K562 (cell line): ENCODE data around the gene ZNF609. TPM values are rescaled to one million over a fixed set of nuclear protein-coding genes. Genes with fewer than 3 reads are reported as not detected.
A peak's percentile ranks its signal among the peaks of the same experiment; 100 is the strongest.

ENCODE experiments used
- BRD9 ChIP-seq: fragments of 450-650 bp; IDR thresholded peaks from 2 replicates; pipeline ENCODE4 v1.6.1; 2018; ENCODE audit warnings: low read depth; ENCODE audit not compliant: partially characterized antibody
- CBX5 ChIP-seq: IDR thresholded peaks from 2 replicates; pipeline ENCODE4 v1.6.1; 2014; ENCODE audit warnings: low read depth, borderline replicate concordance
- CGGBP1 ChIP-seq: fragments of 250-450 bp; sonication (Bioruptor Pico); IDR thresholded peaks from 2 replicates; pipeline ENCODE4 v1.9.0; 2021; ENCODE audit warnings: mild to moderate bottlenecking
- CREB3 ChIP-seq: fragments of 450-650 bp; conservative IDR thresholded peaks from 2 replicates; pipeline ENCODE4 v1.6.1; 2016; ENCODE audit warnings: missing genetic modification characterization, low read depth, mild to moderate bottlenecking, missing compliant biosample characterization, moderate library complexity
- CREB3L1 ChIP-seq: fragments of 450-650 bp; IDR thresholded peaks from 2 replicates; pipeline ENCODE4 v1.6.1; 2014; ENCODE audit warnings: low read depth, mild to moderate bottlenecking, moderate library complexity, borderline replicate concordance
- E2F8 ChIP-seq: fragments of 450-650 bp; IDR thresholded peaks from 2 replicates; pipeline ENCODE4 v1.7.1; 2018; ENCODE audit warnings: mild to moderate bottlenecking, low read depth; ENCODE audit not compliant: partially characterized antibody
- MCM7 ChIP-seq, 2 experiments: fragments of 450-650 bp; IDR thresholded peaks; 2 replicates each; pipeline ENCODE4 v1.6.1; 2016 to 2018
- MTF1 ChIP-seq: fragments of 250-450 bp; sonication (Bioruptor Pico); IDR thresholded peaks from 2 replicates; pipeline ENCODE4 v1.9.0; 2021; ENCODE audit warnings: moderate library complexity, mild to moderate bottlenecking, inconsistent platforms, borderline replicate concordance
- NKRF ChIP-seq: fragments of 450-650 bp; IDR thresholded peaks from 2 replicates; pipeline ENCODE4 v1.6.1; 2016; ENCODE audit warnings: borderline replicate concordance
- PBX2 ChIP-seq, 2 experiments: IDR thresholded peaks in 1 of 2; conservative IDR thresholded peaks in 1 of 2; 2 replicates each; pipeline ENCODE4 v1.6.1; 2016; ENCODE audit warnings: low read depth in 2 of 2, mild to moderate bottlenecking in 1 of 2, missing compliant biosample characterization in 1 of 2, missing genetic modification characterization in 1 of 2, moderate library complexity in 1 of 2
- SIN3A ChIP-seq, 2 experiments: fragments of 150-350 bp in 1 of 2; IDR thresholded peaks; 2 replicates each; pipeline ENCODE4 v1.6.1; 2011 to 2016; ENCODE audit warnings: borderline replicate concordance in 2 of 2, low read depth in 2 of 2, low read length in 2 of 2, mild to moderate bottlenecking in 2 of 2, moderate library complexity in 2 of 2; ENCODE audit not compliant: control insufficient read depth in 1 of 2
- SMAD1 ChIP-seq: fragments of 150-350 bp; IDR thresholded peaks from 2 replicates; pipeline ENCODE4 v1.6.1; 2014; ENCODE audit warnings: low read length, low read depth; ENCODE audit not compliant: partially characterized antibody
- ZC3H8 ChIP-seq: fragments of 450-650 bp; IDR thresholded peaks from 2 replicates; pipeline ENCODE4 v1.6.1; 2017
- ZNF124 ChIP-seq: sonication (generic); formaldehyde crosslinking; IDR thresholded peaks from 2 replicates; pipeline ENCODE4 v1.8.1; 2022; ENCODE audit warnings: missing genetic modification reagents
- ZNF134 ChIP-seq: fragments of 250-450 bp; sonication (Bioruptor Pico); conservative IDR thresholded peaks from 2 replicates; pipeline ENCODE4 v1.4.0; 2020
- ZNF174 ChIP-seq: fragments of 250-450 bp; sonication (Bioruptor Pico); IDR thresholded peaks from 2 replicates; pipeline ENCODE4 v1.4.0; 2020; ENCODE audit warnings: mild to moderate bottlenecking
- ZZZ3 ChIP-seq: fragments of 450-650 bp; IDR thresholded peaks from 2 replicates; pipeline ENCODE4 v1.6.1; 2016; ENCODE audit warnings: antibody characterized with exemption, mild to moderate bottlenecking, moderate library complexity
- polyA plus RNA-seq, 8 experiments: library from polyadenylated mRNA; depleted of rRNA in 4 of 8; stranded (reverse) in 5 of 8; unstranded in 3 of 8; fragments of >200 nt; fragmentation: Nextera tagmentation in 2 of 8; fragmentation: Illumina TruSeq in 1 of 8; extraction: Ambion mirVana in 2 of 8; extraction: Trizol in 1 of 8; gene quantifications; 2 replicates each; pipeline versions ENCODE4 v1.2.1 to v1.2.3, GENCODE V29; 2011 to 2014; ENCODE audit warnings: inconsistent platforms in 1 of 8, missing spikeins in 1 of 8
- total RNA-seq, 7 experiments: library from RNA; depleted of rRNA in 6 of 7; stranded (reverse); fragments of >200 nt in 6 of 7; fragmentation: Illumina TruSeq in 2 of 7; extraction: Trizol in 2 of 7; gene quantifications; 2 replicates each; pipeline versions ENCODE4 v1.2.1 to v1.2.3, GENCODE V29; 2011 to 2021; ENCODE audit warnings: low replicate concordance in 1 of 7

ZNF609 gene
- total and polyA plus RNA-seq, 9 of the 15 experiments (the other 6 are each of a cell fraction or from before 2014, with no cell fraction given), result 3.0 to 38.7 (median 17.8) TPM

GRCh38 chr15:64460206-64460723 is at the start of gene ZNF609 (continued):
- TF ChIP-seq SIN3A (IDR thresholded peaks at IDR 0.05; ENCODE audit: borderline replicate concordance in 2 of 2, control insufficient read depth in 1 of 2, low read depth in 2 of 2, low read length in 2 of 2), result peak in 1 of 2 experiments; percentile 59; a peak in 1 of 4 replicates
- TF ChIP-seq ZNF124, result no peak
- no peak for TF ChIP-seq ZNF134 (CRISPR knock-in tag)
- no peak for TF ChIP-seq NKRF
- TF ChIP-seq MTF1 (CRISPR knock-in tag), result no peak
- TF ChIP-seq CREB3, result no peak
- TF ChIP-seq CREB3L1, result peak; percentile 62; the same call in 1 of the 2 replicates
- TF ChIP-seq BRD9, result peak; percentile 25
- TF ChIP-seq MCM7 (IDR thresholded peaks at IDR 0.05), result no peak
- 0 out of 2 replicates have a peak, but pooled peaks have one; percentile 60 for TF ChIP-seq CBX5
- no peak for TF ChIP-seq ZZZ3
- TF ChIP-seq SMAD1, result no peak
- TF ChIP-seq ZC3H8, result no peak; the same call in 1 of the 2 replicates
- TF ChIP-seq PBX2 (CRISPR knock-in tag; IDR thresholded peaks at IDR 0.05; ENCODE audit: low read depth), result no peak
- TF ChIP-seq PBX2 (tag; conservative IDR thresholded peaks at IDR 0.05; ENCODE audit: low read depth), result no peak
- TF ChIP-seq ZNF174 (CRISPR knock-in tag), result no peak
- TF ChIP-seq CGGBP1 (CRISPR knock-in tag), result peak; percentile 82; the same call in 1 of the 2 replicates
- TF ChIP-seq E2F8, result no peak
